ENCODE results near the gene TRAPPC10.

DNA sequence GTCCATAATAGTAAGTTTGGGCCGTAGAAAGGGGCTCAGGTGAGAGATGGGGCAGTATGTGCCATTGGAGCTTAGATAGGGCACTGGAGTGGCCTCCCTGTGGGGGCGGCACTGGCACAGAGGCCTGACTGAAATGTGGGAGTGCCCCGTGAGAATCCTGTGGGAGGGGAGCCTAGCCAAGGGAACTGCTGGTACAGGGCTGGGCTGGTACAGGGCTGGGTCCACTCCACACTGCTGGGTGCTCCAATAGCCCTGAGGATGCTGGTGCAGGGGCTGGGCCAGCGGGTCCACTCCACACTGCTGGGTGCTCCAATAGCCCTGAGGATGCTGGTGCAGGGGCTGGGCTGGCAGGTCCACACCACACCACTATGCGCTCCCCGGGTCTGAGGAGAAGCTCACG lies 50.3 kb downstream of the TRAPPC10 start:
- TF ChIP-seq EZH2 (IDR thresholded peaks at IDR 0.05), result no peak
- TF ChIP-seq, protein P1, sequence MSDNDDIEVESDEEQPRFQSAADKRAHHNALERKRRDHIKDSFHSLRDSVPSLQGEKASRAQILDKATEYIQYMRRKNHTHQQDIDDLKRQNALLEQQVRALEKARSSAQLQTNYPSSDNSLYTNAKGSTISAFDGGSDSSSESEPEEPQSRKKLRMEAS (IDR thresholded peaks at IDR 0.05), result no peak
